GM23338 (cell line): ENCODE measurements around the gene TMEM120B. TPM values are rescaled to one million over a fixed set of nuclear protein-coding genes. Genes with fewer than 3 reads are reported as not detected.
A peak's percentile ranks its signal among the peaks of the same experiment; 100 is the strongest.

Source experiments
- ATAC-seq: fragments of 200-7000 bp; cut with Tn5 transposase; 3 replicates; pipeline ENCODE4 v1.9.1; 2020
- DNase-seq: peaks from one replicate; pipeline ENCODE4 v3.0.0-alpha.2; 2015; ENCODE audit warnings: low spot score
- H2AFZ ChIP-seq: fragments of 200-600 bp; sonication (generic); 2 replicates; pipeline ENCODE4 v1.8.0; 2016; ENCODE audit warnings: antibody characterized with exemption, mild to moderate bottlenecking, moderate library complexity
- H3F3A ChIP-seq: fragments of 200-600 bp; sonication (generic); replicated peaks from 2 replicates; pipeline ENCODE4 v1.8.0; 2017; ENCODE audit warnings: antibody characterized with exemption, mixed run types, low read depth
- H3K27ac ChIP-seq: fragments of 200-600 bp; sonication (generic); 2 replicates; pipeline ENCODE4 v1.6.1; 2016; ENCODE audit warnings: low read depth
- H3K27me3 ChIP-seq: fragments of 200-600 bp; sonication (generic); 2 replicates; pipeline ENCODE4 v1.8.0; 2016; ENCODE audit warnings: mild to moderate bottlenecking, mixed run types, moderate library complexity; ENCODE audit not compliant: insufficient read depth
- H3K36me3 ChIP-seq: fragments of 200-600 bp; sonication (generic); 2 replicates; pipeline ENCODE4 v1.8.0; 2016; ENCODE audit warnings: mild to moderate bottlenecking; ENCODE audit not compliant: insufficient read depth
- H3K4me1 ChIP-seq: fragments of 200-600 bp; sonication (generic); 2 replicates; pipeline ENCODE4 v1.8.0; 2016; ENCODE audit warnings: mild to moderate bottlenecking, moderate library complexity; ENCODE audit not compliant: insufficient read depth
- H3K4me2 ChIP-seq: fragments of 200-600 bp; sonication (generic); 2 replicates; pipeline ENCODE4 v1.7.1; 2017; ENCODE audit warnings: mixed run types
- H3K4me3 ChIP-seq: fragments of 200-600 bp; sonication (generic); 2 replicates; pipeline ENCODE4 v1.6.1; 2016; ENCODE audit warnings: mixed run types
- H3K79me2 ChIP-seq: fragments of 200-600 bp; sonication (generic); replicated peaks from 2 replicates; pipeline ENCODE4 v1.8.0; 2017; ENCODE audit warnings: mild to moderate bottlenecking; ENCODE audit not compliant: insufficient read depth
- H3K9me2 ChIP-seq: fragments of 200-600 bp; sonication (generic); 2 replicates; pipeline ENCODE4 v1.8.0; 2017; ENCODE audit not compliant: insufficient read depth
- H4K20me1 ChIP-seq: fragments of 200-600 bp; sonication (generic); replicated peaks from 2 replicates; pipeline ENCODE4 v1.8.0; 2017; ENCODE audit warnings: mild to moderate bottlenecking; ENCODE audit not compliant: insufficient read depth
- H3K27ac Mint-ChIP-seq: 2 replicates; pipeline ENCODE4 v1.8.0; 2020; ENCODE audit warnings: inconsistent platforms, mild to moderate bottlenecking, moderate library complexity, mixed read lengths
- H3K27me3 Mint-ChIP-seq: 3 replicates; pipeline ENCODE4 v1.8.0; 2022; ENCODE audit warnings: low read depth, mild to moderate bottlenecking, moderate library complexity, mixed read lengths, inconsistent platforms; ENCODE audit not compliant: insufficient read depth, poor library complexity
- H3K36me3 Mint-ChIP-seq: 3 replicates; pipeline ENCODE4 v1.8.0; 2021; ENCODE audit warnings: low read depth, mild to moderate bottlenecking, inconsistent platforms, moderate library complexity, mixed read lengths
- H3K4me1 Mint-ChIP-seq: 3 replicates; pipeline ENCODE4 v1.8.0; 2020; ENCODE audit warnings: mild to moderate bottlenecking, inconsistent platforms, mixed read lengths
- H3K4me3 Mint-ChIP-seq: 3 replicates; pipeline ENCODE4 v1.8.0; 2021; ENCODE audit warnings: moderate library complexity, mild to moderate bottlenecking, inconsistent platforms, mixed read lengths
- H3K9me3 Mint-ChIP-seq: 3 replicates; pipeline ENCODE4 v1.8.0; 2020; ENCODE audit warnings: moderate library complexity, mild to moderate bottlenecking, inconsistent platforms, mixed read lengths
- CREB1 ChIP-seq: fragments of 250-450 bp; sonication (Bioruptor Pico); IDR thresholded peaks from 2 replicates; pipeline ENCODE4 v1.5.0; 2020; ENCODE audit warnings: low read depth, mild to moderate bottlenecking, moderate library complexity
- CTCF ChIP-seq, 2 experiments: fragments of 200-600 bp in 1 of 2; sonication (generic) in 1 of 2; conservative IDR thresholded peaks; 2 replicates each; pipeline versions ENCODE4 v1.5.1 to v1.6.1; 2016 to 2017; ENCODE audit warnings: antibody characterized with exemption in 2 of 2, low read depth in 2 of 2, mild to moderate bottlenecking in 2 of 2, moderate library complexity in 1 of 2
- ETS1 ChIP-seq: IDR thresholded peaks from 2 replicates; pipeline ENCODE4 v1.6.1; 2016; ENCODE audit warnings: antibody characterized with exemption
- EZH2 ChIP-seq: fragments of 200-600 bp; sonication (generic); IDR thresholded peaks from one replicate; pipeline ENCODE4 v1.8.0; 2017; ENCODE audit warnings: antibody characterized with exemption, mild to moderate bottlenecking, low read depth; ENCODE audit not compliant: unreplicated experiment
- EZH2phosphoT487 ChIP-seq: fragments of 200-600 bp; sonication (generic); IDR thresholded peaks from one replicate; pipeline ENCODE4 v1.8.1; 2018; ENCODE audit warnings: antibody characterized with exemption; ENCODE audit not compliant: unreplicated experiment
- JUNB ChIP-seq: IDR thresholded peaks from one replicate; pipeline ENCODE4 v1.6.1; 2016; ENCODE audit warnings: antibody characterized with exemption; ENCODE audit not compliant: unreplicated experiment
- NANOG ChIP-seq: IDR thresholded peaks from 2 replicates; pipeline ENCODE4 v1.6.1; 2016; ENCODE audit warnings: antibody characterized with exemption, borderline replicate concordance
- POLR2AphosphoS5 ChIP-seq: IDR thresholded peaks from 2 replicates; pipeline ENCODE4 v1.6.1; 2016; ENCODE audit warnings: antibody characterized with exemption, low read depth
- STAT1 ChIP-seq: IDR thresholded peaks from one replicate; pipeline ENCODE4 v1.6.1; 2016; ENCODE audit warnings: antibody characterized with exemption; ENCODE audit not compliant: unreplicated experiment
- ZNF114 ChIP-seq: fragments of 250-450 bp; sonication (Bioruptor Pico); IDR thresholded peaks from 2 replicates; pipeline ENCODE4 v1.5.0; 2020; ENCODE audit warnings: mild to moderate bottlenecking, moderate library complexity
- ZNF331 ChIP-seq: fragments of 250-450 bp; sonication (Bioruptor Pico); IDR thresholded peaks from 2 replicates; pipeline ENCODE4 v1.5.0; 2020; ENCODE audit warnings: low read depth, mild to moderate bottlenecking, moderate library complexity
- polyA plus RNA-seq: library from polyadenylated mRNA; unstranded; fragments of >200 nt; fragmentation: Nextera tagmentation; extraction: Ambion mirVana; gene quantifications from 2 replicates; pipeline ENCODE4 v1.2.1, GENCODE V29; 2016
- total RNA-seq: library from RNA; depleted of rRNA; stranded (reverse); fragments of >200 nt; shearing (Covaris generic); gene quantifications from 2 replicates; pipeline ENCODE4 v1.2.3, GENCODE V29; 2014
- TF ChIP-seq, protein P1 (sequence below): IDR thresholded peaks from one replicate; pipeline ENCODE4 v1.6.1; 2018; ENCODE audit warnings: antibody characterized with exemption; ENCODE audit not compliant: unreplicated experiment
- TF ChIP-seq, protein P2 (sequence below): fragments of 250-450 bp; sonication (Bioruptor Pico); IDR thresholded peaks from 2 replicates; pipeline ENCODE4 v1.5.0; 2020; ENCODE audit warnings: mild to moderate bottlenecking, moderate library complexity

TMEM120B gene
- total and polyA plus RNA-seq, 2 experiments from 2014 or later, result 15.0 to 36.0 TPM

GRCh38 chr12:121810234-121810817 lies 97.8 kb downstream of the TMEM120B start:
- H3K27ac Mint-ChIP-seq, result no peak overlapping the region
- Histone ChIP-seq H3K4me3 (peak overlapping the region; percentile 97; the same call in 1 of the 2 replicates), H3F3A (peaks cover 12% of the 10 kb centered on the region), H3K27me3 (no peaks in the 10 kb centered on the region), H4K20me1 (peaks cover 15% of the 10 kb centered on the region; the same call in 1 of the 2 replicates), H3K36me3 (0 out of 2 replicates have a peak, but pooled peaks cover 1% of the 10 kb centered on the region), H3K27ac (no peak overlapping the region), H3K4me1 (peaks cover 39% of the 10 kb centered on the region), H3K4me2 (peak overlapping the region; percentile 99), H2AFZ (no peak overlapping the region), H3K79me2 (peaks cover 60% of the 10 kb centered on the region), H3K9me2 (no peaks in the 10 kb centered on the region)
- H3K4me1 Mint-ChIP-seq, result peaks cover 42% of the 10 kb centered on the region
- H3K9me3 Mint-ChIP-seq, result no peaks in the 10 kb centered on the region
- peaks cover 48% of the 10 kb centered on the region for H3K36me3 Mint-ChIP-seq
- no peak for TF ChIP-seq POLR2AphosphoS5
- no peak for TF ChIP-seq STAT1
- no peak for TF ChIP-seq EZH2phosphoT487
- TF ChIP-seq JUNB, result no peak
- TF ChIP-seq CTCF (conservative IDR thresholded peaks at IDR 0.05; ENCODE audit: low read depth in 2 of 2), result no peak
- TF ChIP-seq, protein P1, sequence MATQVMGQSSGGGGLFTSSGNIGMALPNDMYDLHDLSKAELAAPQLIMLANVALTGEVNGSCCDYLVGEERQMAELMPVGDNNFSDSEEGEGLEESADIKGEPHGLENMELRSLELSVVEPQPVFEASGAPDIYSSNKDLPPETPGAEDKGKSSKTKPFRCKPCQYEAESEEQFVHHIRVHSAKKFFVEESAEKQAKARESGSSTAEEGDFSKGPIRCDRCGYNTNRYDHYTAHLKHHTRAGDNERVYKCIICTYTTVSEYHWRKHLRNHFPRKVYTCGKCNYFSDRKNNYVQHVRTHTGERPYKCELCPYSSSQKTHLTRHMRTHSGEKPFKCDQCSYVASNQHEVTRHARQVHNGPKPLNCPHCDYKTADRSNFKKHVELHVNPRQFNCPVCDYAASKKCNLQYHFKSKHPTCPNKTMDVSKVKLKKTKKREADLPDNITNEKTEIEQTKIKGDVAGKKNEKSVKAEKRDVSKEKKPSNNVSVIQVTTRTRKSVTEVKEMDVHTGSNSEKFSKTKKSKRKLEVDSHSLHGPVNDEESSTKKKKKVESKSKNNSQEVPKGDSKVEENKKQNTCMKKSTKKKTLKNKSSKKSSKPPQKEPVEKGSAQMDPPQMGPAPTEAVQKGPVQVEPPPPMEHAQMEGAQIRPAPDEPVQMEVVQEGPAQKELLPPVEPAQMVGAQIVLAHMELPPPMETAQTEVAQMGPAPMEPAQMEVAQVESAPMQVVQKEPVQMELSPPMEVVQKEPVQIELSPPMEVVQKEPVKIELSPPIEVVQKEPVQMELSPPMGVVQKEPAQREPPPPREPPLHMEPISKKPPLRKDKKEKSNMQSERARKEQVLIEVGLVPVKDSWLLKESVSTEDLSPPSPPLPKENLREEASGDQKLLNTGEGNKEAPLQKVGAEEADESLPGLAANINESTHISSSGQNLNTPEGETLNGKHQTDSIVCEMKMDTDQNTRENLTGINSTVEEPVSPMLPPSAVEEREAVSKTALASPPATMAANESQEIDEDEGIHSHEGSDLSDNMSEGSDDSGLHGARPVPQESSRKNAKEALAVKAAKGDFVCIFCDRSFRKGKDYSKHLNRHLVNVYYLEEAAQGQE, result no peak
- no peak for TF ChIP-seq EZH2
- TF ChIP-seq CREB1 (CRISPR knock-in tag), result no peak
- no peak for TF ChIP-seq ZNF114 (CRISPR knock-in tag)
- TF ChIP-seq ETS1, result no peak
- TF ChIP-seq ZNF331, result no peak
- TF ChIP-seq NANOG, result no peak
- TF ChIP-seq, protein P2, sequence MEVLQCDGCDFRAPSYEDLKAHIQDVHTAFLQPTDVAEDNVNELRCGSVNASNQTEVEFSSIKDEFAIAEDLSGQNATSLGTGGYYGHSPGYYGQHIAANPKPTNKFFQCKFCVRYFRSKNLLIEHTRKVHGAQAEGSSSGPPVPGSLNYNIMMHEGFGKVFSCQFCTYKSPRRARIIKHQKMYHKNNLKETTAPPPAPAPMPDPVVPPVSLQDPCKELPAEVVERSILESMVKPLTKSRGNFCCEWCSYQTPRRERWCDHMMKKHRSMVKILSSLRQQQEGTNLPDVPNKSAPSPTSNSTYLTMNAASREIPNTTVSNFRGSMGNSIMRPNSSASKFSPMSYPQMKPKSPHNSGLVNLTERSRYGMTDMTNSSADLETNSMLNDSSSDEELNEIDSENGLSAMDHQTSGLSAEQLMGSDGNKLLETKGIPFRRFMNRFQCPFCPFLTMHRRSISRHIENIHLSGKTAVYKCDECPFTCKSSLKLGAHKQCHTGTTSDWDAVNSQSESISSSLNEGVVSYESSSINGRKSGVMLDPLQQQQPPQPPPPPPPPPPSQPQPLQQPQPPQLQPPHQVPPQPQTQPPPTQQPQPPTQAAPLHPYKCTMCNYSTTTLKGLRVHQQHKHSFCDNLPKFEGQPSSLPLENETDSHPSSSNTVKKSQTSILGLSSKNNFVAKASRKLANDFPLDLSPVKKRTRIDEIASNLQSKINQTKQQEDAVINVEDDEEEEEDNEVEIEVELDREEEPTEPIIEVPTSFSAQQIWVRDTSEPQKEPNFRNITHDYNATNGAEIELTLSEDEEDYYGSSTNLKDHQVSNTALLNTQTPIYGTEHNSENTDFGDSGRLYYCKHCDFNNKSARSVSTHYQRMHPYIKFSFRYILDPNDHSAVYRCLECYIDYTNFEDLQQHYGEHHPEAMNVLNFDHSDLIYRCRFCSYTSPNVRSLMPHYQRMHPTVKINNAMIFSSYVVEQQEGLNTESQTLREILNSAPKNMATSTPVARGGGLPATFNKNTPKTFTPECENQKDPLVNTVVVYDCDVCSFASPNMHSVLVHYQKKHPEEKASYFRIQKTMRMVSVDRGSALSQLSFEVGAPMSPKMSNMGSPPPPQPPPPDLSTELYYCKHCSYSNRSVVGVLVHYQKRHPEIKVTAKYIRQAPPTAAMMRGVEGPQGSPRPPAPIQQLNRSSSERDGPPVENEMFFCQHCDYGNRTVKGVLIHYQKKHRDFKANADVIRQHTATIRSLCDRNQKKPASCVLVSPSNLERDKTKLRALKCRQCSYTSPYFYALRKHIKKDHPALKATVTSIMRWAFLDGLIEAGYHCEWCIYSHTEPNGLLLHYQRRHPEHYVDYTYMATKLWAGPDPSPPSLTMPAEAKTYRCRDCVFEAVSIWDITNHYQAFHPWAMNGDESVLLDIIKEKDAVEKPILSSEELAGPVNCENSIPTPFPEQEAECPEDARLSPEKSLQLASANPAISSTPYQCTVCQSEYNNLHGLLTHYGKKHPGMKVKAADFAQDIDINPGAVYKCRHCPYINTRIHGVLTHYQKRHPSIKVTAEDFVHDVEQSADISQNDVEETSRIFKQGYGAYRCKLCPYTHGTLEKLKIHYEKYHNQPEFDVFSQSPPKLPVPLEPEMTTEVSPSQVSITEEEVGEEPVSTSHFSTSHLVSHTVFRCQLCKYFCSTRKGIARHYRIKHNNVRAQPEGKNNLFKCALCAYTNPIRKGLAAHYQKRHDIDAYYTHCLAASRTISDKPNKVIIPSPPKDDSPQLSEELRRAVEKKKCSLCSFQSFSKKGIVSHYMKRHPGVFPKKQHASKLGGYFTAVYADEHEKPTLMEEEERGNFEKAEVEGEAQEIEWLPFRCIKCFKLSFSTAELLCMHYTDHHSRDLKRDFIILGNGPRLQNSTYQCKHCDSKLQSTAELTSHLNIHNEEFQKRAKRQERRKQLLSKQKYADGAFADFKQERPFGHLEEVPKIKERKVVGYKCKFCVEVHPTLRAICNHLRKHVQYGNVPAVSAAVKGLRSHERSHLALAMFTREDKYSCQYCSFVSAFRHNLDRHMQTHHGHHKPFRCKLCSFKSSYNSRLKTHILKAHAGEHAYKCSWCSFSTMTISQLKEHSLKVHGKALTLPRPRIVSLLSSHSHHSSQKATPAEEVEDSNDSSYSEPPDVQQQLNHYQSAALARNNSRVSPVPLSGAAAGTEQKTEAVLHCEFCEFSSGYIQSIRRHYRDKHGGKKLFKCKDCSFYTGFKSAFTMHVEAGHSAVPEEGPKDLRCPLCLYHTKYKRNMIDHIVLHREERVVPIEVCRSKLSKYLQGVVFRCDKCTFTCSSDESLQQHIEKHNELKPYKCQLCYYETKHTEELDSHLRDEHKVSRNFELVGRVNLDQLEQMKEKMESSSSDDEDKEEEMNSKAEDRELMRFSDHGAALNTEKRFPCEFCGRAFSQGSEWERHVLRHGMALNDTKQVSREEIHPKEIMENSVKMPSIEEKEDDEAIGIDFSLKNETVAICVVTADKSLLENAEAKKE, result no peak
- no peak for DNase-seq
- no peak for ATAC-seq
- H3K27me3 Mint-ChIP-seq, result peaks cover 28% of the 10 kb centered on the region
- no peak overlapping the region for H3K4me3 Mint-ChIP-seq
